ENCODE measurements around the gene ENTPD8.

GRCh38 chr9:137406085-137406760 lies 34.9 kb downstream of the ENTPD8 start:
- TF ChIP-seq ZNF510 (CRISPR knock-in tag; IDR thresholded peaks at IDR 0.05; ENCODE audit: low read depth): no peak
- TF ChIP-seq CTCF (CRISPR knock-in tag; IDR thresholded peaks at IDR 0.05): no peak
- TF ChIP-seq ZNF263 (CRISPR knock-in tag; IDR thresholded peaks at IDR 0.05): no peak
- no peak for TF ChIP-seq USF2 (IDR thresholded peaks at IDR 0.05; ENCODE audit: low read depth, low read length)
- no peak for TF ChIP-seq USF2 (CRISPR knock-in tag; IDR thresholded peaks at IDR 0.05; ENCODE audit: borderline replicate concordance)
- no peak for TF ChIP-seq BHLHE40 (IDR thresholded peaks at IDR 0.05; ENCODE audit: low read length)
- no peak for TF ChIP-seq BCL6 (CRISPR knock-in tag; IDR thresholded peaks at IDR 0.05)
- TF ChIP-seq TBX3 (IDR thresholded peaks at IDR 0.05; ENCODE audit: borderline replicate concordance): no peak
- TF ChIP-seq ZNF652 (CRISPR knock-in tag; IDR thresholded peaks at IDR 0.05; ENCODE audit: borderline replicate concordance, low read depth): no peak
- no peak for TF ChIP-seq POLR2AphosphoS5 (IDR thresholded peaks at IDR 0.05; ENCODE audit: low read depth, low read length)
